ENCODE results near the gene A2M.

Gene A2M

DNA sequence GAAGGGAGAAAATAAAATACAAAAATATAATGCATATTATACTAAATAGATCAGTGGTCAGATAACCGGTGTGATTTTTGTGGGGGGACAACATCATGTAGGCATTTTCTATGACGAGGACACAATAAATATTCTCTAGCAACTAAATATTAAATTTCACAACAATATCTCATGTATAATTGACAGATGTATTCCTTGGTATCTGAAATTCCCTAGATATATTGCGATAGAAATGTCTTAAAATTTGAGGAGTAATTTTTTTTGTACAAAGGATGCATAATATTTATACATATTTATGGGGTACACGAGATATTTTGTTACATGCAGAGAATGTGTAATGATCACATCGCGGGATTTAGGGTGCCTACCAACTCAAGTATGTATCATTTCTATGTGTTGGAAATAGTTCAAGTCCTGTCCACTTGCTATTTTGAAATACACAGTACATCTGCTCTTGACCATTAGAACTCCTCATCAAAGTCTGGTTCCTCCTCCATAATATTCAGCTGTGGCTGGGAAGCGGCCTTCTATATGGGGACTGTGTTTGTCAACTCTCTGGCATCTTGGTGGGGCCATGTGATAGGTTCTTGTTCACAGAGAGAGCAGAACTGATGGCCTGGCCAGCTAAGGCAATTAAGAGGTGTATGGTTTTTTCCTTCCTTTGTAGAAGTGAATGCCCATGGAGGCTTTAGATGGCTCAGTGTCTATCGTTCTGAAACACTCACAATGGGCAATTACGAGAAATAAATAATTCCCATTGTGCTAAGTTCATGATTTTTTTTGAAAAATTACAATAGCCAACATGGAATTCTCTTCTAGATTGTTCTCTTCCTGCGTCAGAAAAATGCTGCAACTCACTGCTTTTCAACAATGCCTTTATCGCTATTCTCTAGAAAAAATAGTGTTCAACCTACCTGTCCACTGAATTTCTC is 8.8 kb downstream of the A2M start:
- peaks cover 39 to 47% of the 10 kb centered on the region in 2 donors for H3K36me3 ChIP-seq (ENCODE audit: control insufficient read depth in 1 of 2, insufficient read depth in 2 of 2, low read length in 2 of 2)

DNA sequence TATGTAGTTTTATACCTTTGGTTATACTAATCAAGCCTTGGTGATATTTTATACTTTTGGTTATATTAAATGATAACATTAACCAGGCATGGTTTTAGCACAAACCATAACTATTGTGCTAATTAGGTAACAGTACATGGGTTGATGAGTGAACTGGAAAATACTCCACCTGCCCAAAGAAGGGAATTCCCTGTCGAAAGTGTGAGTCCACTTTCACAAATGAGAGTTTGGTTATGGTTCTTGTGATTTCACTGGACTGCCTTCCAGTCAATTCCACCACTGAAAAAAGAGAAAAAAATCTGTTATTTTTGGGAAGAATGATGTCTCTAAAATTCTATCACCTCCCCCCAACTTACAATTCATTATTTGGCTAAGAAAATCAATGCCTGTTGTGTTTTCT is 9.7 kb downstream of the A2M start:
- Histone ChIP-seq H3K36me3 (ENCODE audit: control insufficient read depth in 1 of 2, insufficient read depth in 2 of 2, low read length in 2 of 2) (peaks cover 46 to 53% of the 10 kb centered on the region in 2 donors), H3K27me3 (ENCODE audit: low read depth, low read length) (no peaks in the 10 kb centered on the region), H3K4me3 (ENCODE audit: low read depth in 1 of 2, low read length in 2 of 2) (no peak overlapping the region), H3K27ac (ENCODE audit: low read length) (no peak overlapping the region), H3K9me3 (ENCODE audit: control insufficient read depth in 1 of 2, low read length in 2 of 2) (no peaks in the 10 kb centered on the region), H3K4me1 (ENCODE audit: control insufficient read depth in 1 of 2, insufficient read depth in 2 of 2, low read length in 2 of 2) (no peaks in the 10 kb centered on the region)

More for the DNA sequence above, 8.8 kb downstream of the A2M start:
- Histone ChIP-seq H3K4me3 (ENCODE audit: low read depth in 1 of 2, low read length in 2 of 2) (no peak overlapping the region), H3K4me1 (ENCODE audit: control insufficient read depth in 1 of 2, insufficient read depth in 2 of 2, low read length in 2 of 2) (no peaks in the 10 kb centered on the region), H3K27ac (ENCODE audit: low read length) (no peak overlapping the region), H3K9me3 (ENCODE audit: control insufficient read depth in 1 of 2, low read length in 2 of 2) (no peaks in the 10 kb centered on the region), H3K27me3 (ENCODE audit: low read depth, low read length) (no peaks in the 10 kb centered on the region)

DNA sequence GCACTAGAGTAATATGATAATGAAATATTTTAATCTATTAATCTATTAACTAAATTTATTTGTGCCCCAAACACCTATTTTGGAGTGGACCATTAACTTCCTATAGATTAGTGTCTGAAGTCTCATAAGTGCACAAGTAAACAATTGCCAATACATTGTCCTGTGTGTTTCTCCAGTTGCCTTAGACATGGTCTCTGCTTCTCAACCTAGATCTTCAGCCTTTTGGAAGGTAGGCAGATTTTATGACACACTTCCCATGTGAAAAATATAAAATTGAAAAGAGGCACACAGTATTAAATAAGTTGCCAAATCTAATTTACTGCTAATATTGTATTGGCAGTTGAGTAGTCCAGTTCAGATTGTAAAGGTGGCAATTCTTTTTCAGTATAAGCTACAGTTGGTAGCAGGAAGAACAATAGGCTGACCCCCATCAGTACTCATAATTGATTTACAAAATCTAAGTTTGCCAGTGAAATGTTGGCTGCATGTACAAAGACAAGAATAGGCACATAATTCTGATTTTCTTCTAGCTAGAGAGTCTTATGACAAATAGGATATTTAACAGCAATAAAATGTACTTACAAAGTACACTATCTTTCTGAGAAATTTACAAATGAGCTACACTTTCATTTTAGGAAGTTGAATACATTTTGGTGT is 10.8 kb downstream of the A2M start:
- no peaks in the 10 kb centered on the region for H3K4me1 ChIP-seq (ENCODE audit: control insufficient read depth in 1 of 2, insufficient read depth in 2 of 2, low read length in 2 of 2)
- peaks cover 51 to 59% of the 10 kb centered on the region in 2 donors for H3K36me3 ChIP-seq (ENCODE audit: control insufficient read depth in 1 of 2, insufficient read depth in 2 of 2, low read length in 2 of 2)
- no peaks in the 10 kb centered on the region for H3K9me3 ChIP-seq (ENCODE audit: control insufficient read depth in 1 of 2, low read length in 2 of 2)
- no peak overlapping the region for H3K27ac ChIP-seq (ENCODE audit: low read length)
- H3K4me3 ChIP-seq (ENCODE audit: low read depth in 1 of 2, low read length in 2 of 2), result no peak overlapping the region
- no peaks in the 10 kb centered on the region for H3K27me3 ChIP-seq (ENCODE audit: low read depth, low read length)

DNA sequence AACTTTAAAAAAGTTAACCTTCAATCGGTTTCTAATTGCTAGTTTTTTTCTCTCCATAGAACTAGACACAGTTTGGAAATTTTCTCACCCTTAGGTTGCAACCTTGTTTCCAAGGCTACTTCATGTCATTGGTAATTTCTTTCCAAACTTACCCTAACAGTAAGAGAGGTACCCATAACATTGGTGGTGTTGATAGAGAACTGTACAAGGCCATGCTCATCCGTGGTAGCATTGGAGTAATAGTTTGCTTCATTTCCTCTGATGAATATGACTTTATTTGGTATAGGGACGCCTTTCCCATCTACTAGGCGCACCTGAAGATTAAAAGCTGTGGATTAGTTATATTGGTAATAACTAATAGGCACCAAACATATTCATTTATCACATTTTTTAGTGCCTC is 11.6 kb downstream of the A2M start:
- H3K36me3 ChIP-seq (ENCODE audit: control insufficient read depth in 1 of 2, insufficient read depth in 2 of 2, low read length in 2 of 2), result peaks cover 47 to 58% of the 10 kb centered on the region in 2 donors
- no peaks in the 10 kb centered on the region for H3K27me3 ChIP-seq (ENCODE audit: low read depth, low read length)
- H3K4me3 ChIP-seq (ENCODE audit: low read depth in 1 of 2, low read length in 2 of 2), result no peak overlapping the region
- H3K4me1 ChIP-seq (ENCODE audit: control insufficient read depth in 1 of 2, insufficient read depth in 2 of 2, low read length in 2 of 2), result no peaks in the 10 kb centered on the region
- no peak overlapping the region for H3K27ac ChIP-seq (ENCODE audit: low read length)
- H3K9me3 ChIP-seq (ENCODE audit: control insufficient read depth in 1 of 2, low read length in 2 of 2), result no peaks in the 10 kb centered on the region

DNA sequence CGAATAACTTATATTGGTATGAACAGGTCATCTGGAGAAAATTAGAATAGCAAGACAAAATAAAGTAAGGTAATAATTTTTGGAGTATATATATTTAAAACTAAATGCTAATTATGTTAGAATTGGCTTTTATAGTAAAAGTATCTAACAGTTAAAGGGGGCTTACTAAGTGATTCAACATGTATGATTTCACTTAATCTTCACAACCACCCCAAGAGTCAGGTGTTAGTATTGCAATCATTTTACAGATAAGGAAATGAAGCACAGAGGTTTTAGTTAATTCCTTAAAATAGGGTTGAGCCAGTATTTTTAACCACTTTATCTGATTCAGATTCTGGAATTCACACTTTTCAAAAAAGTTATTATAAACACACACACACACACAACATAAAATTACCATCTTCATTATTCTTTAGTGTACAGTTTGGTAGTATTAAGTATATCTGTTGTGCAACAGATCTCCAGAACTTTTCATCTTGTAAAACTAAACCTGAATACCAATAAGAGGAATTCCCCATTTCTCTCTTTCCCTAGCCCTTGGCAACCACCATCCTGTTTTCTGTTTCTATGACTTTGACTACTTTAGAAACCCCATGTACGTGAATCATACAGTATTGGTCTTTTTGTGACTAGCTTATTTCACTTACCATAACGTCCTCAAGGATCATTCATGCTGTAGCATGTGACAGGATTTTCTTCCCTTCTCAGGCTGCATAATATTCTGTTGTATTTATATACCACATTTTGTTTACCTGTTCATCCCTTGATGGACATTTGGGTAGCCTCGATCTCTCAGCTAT is 12.5 kb downstream of the A2M start:
- Histone ChIP-seq H3K27me3 (ENCODE audit: low read depth, low read length) (no peaks in the 10 kb centered on the region), H3K4me3 (ENCODE audit: low read depth in 1 of 2, low read length in 2 of 2) (no peak overlapping the region), H3K36me3 (ENCODE audit: control insufficient read depth in 1 of 2, insufficient read depth in 2 of 2, low read length in 2 of 2) (peaks cover 40 to 60% of the 10 kb centered on the region in 2 donors), H3K27ac (ENCODE audit: low read length) (no peak overlapping the region), H3K9me3 (ENCODE audit: control insufficient read depth in 1 of 2, low read length in 2 of 2) (no peaks in the 10 kb centered on the region), H3K4me1 (ENCODE audit: control insufficient read depth in 1 of 2, insufficient read depth in 2 of 2, low read length in 2 of 2) (no peaks in the 10 kb centered on the region)

DNA sequence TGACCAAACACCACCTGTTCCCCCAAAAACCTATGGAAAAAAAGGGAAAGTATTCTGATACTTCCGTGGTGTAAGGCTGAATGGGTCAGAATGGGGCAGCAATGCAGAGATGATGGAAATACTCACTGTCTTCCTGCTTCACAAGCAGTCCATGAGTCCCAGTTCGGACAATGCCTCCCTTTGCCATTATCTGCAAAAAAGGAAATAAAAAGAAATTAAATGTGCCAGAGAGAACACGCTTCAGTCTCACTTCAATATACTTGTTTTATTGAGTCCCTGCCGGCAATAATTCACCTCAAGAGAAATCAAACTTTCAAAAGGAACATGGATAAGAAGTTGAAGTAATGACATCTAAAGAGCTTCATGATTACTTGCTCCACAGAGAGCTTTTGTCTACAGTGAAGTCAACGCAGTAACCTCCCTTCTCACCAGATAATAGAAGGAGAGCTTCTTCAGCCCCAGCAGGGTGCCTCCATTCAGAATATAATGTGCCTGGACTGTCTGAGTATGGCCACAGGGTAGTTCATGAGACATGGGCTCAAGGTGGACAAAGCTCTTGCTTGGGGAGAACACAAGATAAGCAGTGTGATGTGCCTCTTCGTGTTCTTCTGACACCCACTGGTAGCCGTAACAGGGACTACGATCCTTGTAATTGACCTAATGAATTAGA is 14.6 kb downstream of the A2M start:
- Histone ChIP-seq H3K4me3 (ENCODE audit: low read depth in 1 of 2, low read length in 2 of 2) (no peak overlapping the region), H3K27me3 (ENCODE audit: low read depth, low read length) (no peaks in the 10 kb centered on the region), H3K9me3 (ENCODE audit: control insufficient read depth in 1 of 2, low read length in 2 of 2) (no peaks in the 10 kb centered on the region), H3K4me1 (ENCODE audit: control insufficient read depth in 1 of 2, insufficient read depth in 2 of 2, low read length in 2 of 2) (no peaks in the 10 kb centered on the region), H3K36me3 (ENCODE audit: control insufficient read depth in 1 of 2, insufficient read depth in 2 of 2, low read length in 2 of 2) (peaks cover 39 to 54% of the 10 kb centered on the region in 2 donors), H3K27ac (ENCODE audit: low read length) (no peak overlapping the region)

DNA sequence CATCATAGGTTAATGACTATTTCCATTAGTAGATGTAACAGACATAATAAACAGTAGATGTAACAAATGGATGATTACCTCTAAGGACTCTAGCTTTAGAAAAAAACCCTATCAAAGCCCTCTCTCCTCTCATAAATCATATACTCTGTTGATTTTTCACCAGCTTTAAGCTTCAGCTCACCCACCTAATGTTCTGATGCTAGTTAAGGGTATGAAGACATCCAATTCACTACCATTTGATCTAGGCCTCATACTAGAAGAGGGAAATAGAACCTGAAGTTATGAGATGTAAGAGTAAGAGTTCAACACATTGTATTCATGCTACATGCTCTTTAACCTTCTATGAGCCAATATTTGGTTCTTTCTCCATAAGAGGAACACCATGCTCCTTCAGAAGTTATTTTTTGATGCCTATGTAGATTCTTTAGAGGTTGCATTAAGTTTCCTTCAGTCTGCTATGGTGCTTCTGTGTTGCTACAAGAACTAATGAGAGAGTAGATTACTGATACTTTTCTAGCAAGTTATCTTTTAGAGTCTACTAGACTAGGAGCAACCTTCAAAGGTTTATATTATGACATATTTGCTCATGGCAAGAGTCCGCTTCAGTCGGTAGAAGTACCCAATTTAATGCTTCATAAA is 16.0 kb downstream of the A2M start:
- Histone ChIP-seq H3K4me1 (ENCODE audit: control insufficient read depth in 1 of 2, insufficient read depth in 2 of 2, low read length in 2 of 2) (no peaks in the 10 kb centered on the region), H3K27me3 (ENCODE audit: low read depth, low read length) (no peaks in the 10 kb centered on the region), H3K36me3 (ENCODE audit: control insufficient read depth in 1 of 2, insufficient read depth in 2 of 2, low read length in 2 of 2) (peaks cover 44 to 51% of the 10 kb centered on the region in 2 donors), H3K27ac (ENCODE audit: low read length) (no peak overlapping the region), H3K4me3 (ENCODE audit: low read depth in 1 of 2, low read length in 2 of 2) (no peak overlapping the region), H3K9me3 (ENCODE audit: control insufficient read depth in 1 of 2, low read length in 2 of 2) (no peaks in the 10 kb centered on the region)

DNA sequence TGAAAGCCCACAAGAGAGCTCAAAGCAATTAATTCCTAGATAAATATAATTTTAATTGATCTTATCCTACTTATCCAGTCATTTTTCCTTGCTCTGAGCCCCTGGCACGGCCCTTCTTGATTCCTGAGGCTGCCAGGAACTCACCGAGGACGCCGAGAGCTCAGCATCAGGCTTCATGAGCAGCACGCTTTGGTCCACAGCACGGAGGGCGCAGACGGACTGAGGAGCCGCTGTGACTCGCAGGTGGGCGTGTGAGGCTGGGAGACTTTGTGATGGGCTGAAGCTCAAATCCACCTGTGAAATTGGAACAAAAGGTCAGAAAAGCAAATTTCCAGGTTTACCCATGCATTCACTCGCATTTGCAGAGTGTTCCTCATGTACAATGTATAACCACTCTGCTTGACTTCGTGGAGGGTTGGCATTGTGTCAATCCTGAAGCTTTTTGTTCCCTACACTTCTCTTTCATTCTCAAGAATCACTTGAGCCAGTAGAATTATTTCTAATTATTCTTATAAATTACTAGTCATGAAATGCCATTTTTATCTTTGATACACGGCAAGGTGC is 17.2 kb downstream of the A2M start:
- Histone ChIP-seq H3K4me3 (ENCODE audit: low read depth in 1 of 2, low read length in 2 of 2) (no peak overlapping the region), H3K27me3 (ENCODE audit: low read depth, low read length) (no peaks in the 10 kb centered on the region), H3K36me3 (ENCODE audit: control insufficient read depth in 1 of 2, insufficient read depth in 2 of 2, low read length in 2 of 2) (peaks cover 42 to 47% of the 10 kb centered on the region in 2 donors), H3K27ac (ENCODE audit: low read length) (no peak overlapping the region), H3K4me1 (ENCODE audit: control insufficient read depth in 1 of 2, insufficient read depth in 2 of 2, low read length in 2 of 2) (peaks cover 0 to 3% of the 10 kb centered on the region in 2 donors), H3K9me3 (ENCODE audit: control insufficient read depth in 1 of 2, low read length in 2 of 2) (no peaks in the 10 kb centered on the region)

DNA sequence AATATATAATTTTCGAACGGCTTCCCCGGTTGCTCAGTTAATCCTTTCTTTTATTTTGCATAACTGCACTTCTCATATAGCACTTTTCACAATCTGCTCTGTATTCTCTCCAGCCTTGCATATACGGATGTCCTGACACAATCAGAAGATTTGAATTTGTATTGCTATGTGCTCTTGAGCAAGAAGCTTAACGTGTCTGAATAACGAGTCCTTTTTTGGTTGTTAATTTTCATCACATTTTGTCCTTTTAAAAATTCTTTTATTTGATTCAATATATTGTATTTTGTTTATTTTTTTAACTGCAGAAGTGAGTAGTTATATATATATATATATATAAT is 17.6 kb downstream of the A2M start:
- Histone ChIP-seq H3K27ac (ENCODE audit: low read length) (no peak overlapping the region), H3K4me3 (ENCODE audit: low read depth in 1 of 2, low read length in 2 of 2) (no peak overlapping the region), H3K27me3 (ENCODE audit: low read depth, low read length) (no peaks in the 10 kb centered on the region), H3K4me1 (ENCODE audit: control insufficient read depth in 1 of 2, insufficient read depth in 2 of 2, low read length in 2 of 2) (peaks cover 0 to 4% of the 10 kb centered on the region in 2 donors), H3K36me3 (ENCODE audit: control insufficient read depth in 1 of 2, insufficient read depth in 2 of 2, low read length in 2 of 2) (peaks cover 40 to 49% of the 10 kb centered on the region in 2 donors), H3K9me3 (ENCODE audit: control insufficient read depth in 1 of 2, low read length in 2 of 2) (no peaks in the 10 kb centered on the region)

DNA sequence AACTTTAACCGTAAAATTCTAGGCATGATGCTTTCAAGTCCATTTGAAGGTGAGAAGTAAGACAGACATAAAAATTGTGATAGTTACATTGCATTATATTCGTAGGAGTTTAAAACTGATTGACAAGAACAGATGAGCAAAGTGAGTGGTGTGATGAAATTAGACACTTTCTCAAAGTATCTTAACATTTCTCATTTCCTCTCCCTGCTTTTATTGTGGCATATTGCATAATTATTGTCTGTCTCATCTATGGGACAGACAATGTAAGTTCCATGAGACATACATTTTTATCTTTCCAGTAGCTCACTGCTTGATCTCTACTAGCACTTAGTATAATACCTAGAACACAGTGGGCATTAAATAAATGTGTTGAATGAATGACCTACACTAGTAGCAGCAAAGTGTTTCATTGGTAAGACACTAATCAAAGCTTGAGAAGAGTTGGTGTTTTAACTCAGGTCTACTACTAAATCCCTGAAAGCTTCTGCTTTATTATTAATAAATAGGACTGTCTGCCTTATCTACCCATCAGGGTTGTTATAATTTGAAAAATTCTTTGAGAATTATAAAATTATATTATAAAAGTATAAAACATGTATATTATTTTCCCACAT is 19.0 kb downstream of the A2M start:
- H3K36me3 ChIP-seq (ENCODE audit: control insufficient read depth in 1 of 2, insufficient read depth in 2 of 2, low read length in 2 of 2), result peaks cover 50 to 52% of the 10 kb centered on the region in 2 donors
- peaks cover 0 to 4% of the 10 kb centered on the region in 2 donors for H3K4me1 ChIP-seq (ENCODE audit: control insufficient read depth in 1 of 2, insufficient read depth in 2 of 2, low read length in 2 of 2)
- no peak overlapping the region for H3K27ac ChIP-seq (ENCODE audit: low read length)
- no peaks in the 10 kb centered on the region for H3K9me3 ChIP-seq (ENCODE audit: control insufficient read depth in 1 of 2, low read length in 2 of 2)
- no peak overlapping the region for H3K4me3 ChIP-seq (ENCODE audit: low read depth in 1 of 2, low read length in 2 of 2)
- no peaks in the 10 kb centered on the region for H3K27me3 ChIP-seq (ENCODE audit: low read depth, low read length)
